Umbilical cord (tissue), 2 donors: Measurements from ENCODE around the gene OR52J3. TPM values are rescaled to one million over a fixed set of nuclear protein-coding genes. Genes with fewer than 3 reads are reported as not detected.

Experiments
- DNase-seq: peaks from one replicate; pipeline ENCODE4 v3.0.0-alpha.2; 2015; ENCODE audit warnings: low spot score
- total RNA-seq: library from RNA; depleted of rRNA; stranded (reverse); fragments of >200 nt; gene quantifications from one replicate; pipeline ENCODE4 v1.2.3, GENCODE V29; 2014; ENCODE audit warnings: low replicate concordance; ENCODE audit not compliant: insufficient read depth

The OR52J3 gene
- total RNA-seq, 1 donor from 2014 or later, result 1.2 TPM

GRCh38 chr11:5092821-5093585 is 46.7 kb downstream of the OR52J3 start:
- DNase-seq, result no peak

- DNase-seq, result no peak
Measured at GRCh38 chr11:5096011-5096410, 49.7 kb downstream of the OR52J3 start.

Other genes starting within 250 kb of the OR52J3 start
- gene OR52R1, start 242.1 kb upstream of the OR52J3 start, total RNA-seq, result not detected
- 1.7 TPM for gene OR51F2, start 225.2 kb upstream of the OR52J3 start, total RNA-seq
- gene OR51S1, start 197.3 kb upstream of the OR52J3 start, total RNA-seq, result 2.9 TPM
- gene OR51T1, start 164.6 kb upstream of the OR52J3 start, total RNA-seq, result 2.2 TPM
- gene OR51A7, start 142.7 kb upstream of the OR52J3 start, total RNA-seq, result 3.4 TPM
- gene OR51G2, start 127.2 kb upstream of the OR52J3 start, total RNA-seq, result 3.4 TPM
- gene OR51G1, start 122.2 kb upstream of the OR52J3 start, total RNA-seq, result not detected
- gene OR51A4, start 98.9 kb upstream of the OR52J3 start, total RNA-seq, result 9.9 TPM
- 0.96 TPM for gene OR51A2, start 90.8 kb upstream of the OR52J3 start, total RNA-seq
- 5.5 TPM for gene OR51L1, start 51.7 kb upstream of the OR52J3 start, total RNA-seq
- gene OR52E2, start 13.1 kb downstream of the OR52J3 start, total RNA-seq, result 0.96 TPM
- not detected for gene OR52E1, start 23.0 kb downstream of the OR52J3 start, total RNA-seq
- 3.4 TPM for gene OR52A5, start 91.8 kb downstream of the OR52J3 start, total RNA-seq
- 2.6 TPM for gene OR52A1, start 108.2 kb downstream of the OR52J3 start, total RNA-seq
- 15.9 TPM for gene OR51V1, start 154.2 kb downstream of the OR52J3 start, total RNA-seq
- 3,180 TPM for gene HBB, start 180.5 kb downstream of the OR52J3 start, total RNA-seq
- not detected for gene HBD, start 188.0 kb downstream of the OR52J3 start, total RNA-seq
- gene HBG1, start 203.3 kb downstream of the OR52J3 start, total RNA-seq, result 278 TPM
- gene HBG2, start 208.3 kb downstream of the OR52J3 start, total RNA-seq, result 9,844 TPM
- 40.9 TPM for gene HBE1, start 223.4 kb downstream of the OR52J3 start, total RNA-seq